ENCODE measurements around the gene CHP2.

GRCh38 chr16:23784811-23785447, 30.1 kb downstream of the CHP2 start:
- TF ChIP-seq CTCF (IDR thresholded peaks at IDR 0.05; ENCODE audit: low read depth, low read length): no peak
- no peak for TF ChIP-seq POLR2A (IDR thresholded peaks at IDR 0.05; ENCODE audit: extremely low read depth, insufficient read length)
- TF ChIP-seq MYC (IDR thresholded peaks at IDR 0.05; ENCODE audit: low read depth, low read length): no peak; the same call in 1 of the 2 replicates
- TF ChIP-seq MAX (IDR thresholded peaks at IDR 0.05; ENCODE audit: low read depth, low read length): no peak

Data from NB4 (cell line).